IPS-20b (cell line): ENCODE results near the gene THEMIS2.
"Not testable (repeated sequence)": the region's sequence is repeated elsewhere in the genome, so short reads cannot be mapped to it uniquely, and the experiment has no call there.

Experiments used
- H3K27ac ChIP-seq: one replicate; pipeline ENCODE4 v1.5.1; 2013; ENCODE audit warnings: low read length
- H3K27me3 ChIP-seq: 2 replicates; pipeline ENCODE4 v1.6.1; 2013; ENCODE audit warnings: mild to moderate bottlenecking, low read length, inconsistent platforms; ENCODE audit not compliant: insufficient read depth
- H3K36me3 ChIP-seq: 2 replicates; pipeline ENCODE4 v1.6.1; 2013; ENCODE audit warnings: low read depth, mild to moderate bottlenecking, inconsistent platforms, low read length, moderate library complexity; ENCODE audit not compliant: insufficient read depth
- H3K4me1 ChIP-seq: 2 replicates; pipeline ENCODE4 v1.6.1; 2013; ENCODE audit warnings: mild to moderate bottlenecking, control low read depth, inconsistent platforms, low read length, moderate library complexity; ENCODE audit not compliant: insufficient read depth
- H3K4me3 ChIP-seq: 2 replicates; pipeline ENCODE4 v1.5.1; 2013; ENCODE audit warnings: mild to moderate bottlenecking, low read length, inconsistent platforms
- H3K9ac ChIP-seq: 2 replicates; pipeline ENCODE4 v1.6.1; 2013; ENCODE audit warnings: low read depth, mild to moderate bottlenecking, inconsistent platforms, low read length, moderate library complexity
- H3K9me3 ChIP-seq: 2 replicates; pipeline ENCODE4 v1.6.1; 2013; ENCODE audit warnings: mild to moderate bottlenecking, low read depth, low read length, inconsistent platforms; ENCODE audit not compliant: insufficient read depth

THEMIS2 gene

GRCh38 chr1:27872059-27872801 lies at the start of gene THEMIS2:
THEMIS2 (plus strand) TSS chr1:27872544; CDS start chr1:27872572, 28 bp downstream.
- H3K9ac ChIP-seq: peak within 1 kb of the TSS; percentile 60
- no peaks in the 10 kb centered on the region for H3K4me1 ChIP-seq
- no peaks in the 10 kb centered on the region for H3K36me3 ChIP-seq
- peaks cover 12% of the 10 kb centered on the region for H3K27me3 ChIP-seq
- H3K9me3 ChIP-seq: no peaks in the 10 kb centered on the region
- H3K4me3 ChIP-seq: peak within 1 kb of the TSS; percentile 89
- H3K27ac ChIP-seq: no peak within 1 kb of the TSS

- Histone ChIP-seq H3K9me3 (no peaks in the 10 kb centered on the region), H3K36me3 (peaks cover 5% of the 10 kb centered on the region; the same call in 1 of the 2 replicates), H3K9ac (no peak overlapping the region), H3K27me3 (no peaks in the 10 kb centered on the region), H3K4me1 (no peaks in the 10 kb centered on the region), H3K27ac (no peak overlapping the region), H3K4me3 (no peak overlapping the region)
Measured at GRCh38 chr1:27823784-27824183, 48.6 kb upstream of the THEMIS2 start.

- H3K9ac ChIP-seq: no peak overlapping the region
- no peak overlapping the region for H3K27ac ChIP-seq
- H3K9me3 ChIP-seq: no peaks in the 10 kb centered on the region
- H3K4me1 ChIP-seq: no peaks in the 10 kb centered on the region
- H3K27me3 ChIP-seq: no peaks in the 10 kb centered on the region
- peaks cover 4% of the 10 kb centered on the region; the same call in 1 of the 2 replicates for H3K36me3 ChIP-seq
- no peak overlapping the region for H3K4me3 ChIP-seq
Measured at GRCh38 chr1:27824411-27824810, 47.9 kb upstream of the THEMIS2 start.

- H3K4me3 ChIP-seq, H3K4me1 ChIP-seq, H3K27me3 ChIP-seq, H3K9me3 ChIP-seq, H3K9ac ChIP-seq, H3K27ac ChIP-seq: not testable (repeated sequence)
- H3K36me3 ChIP-seq: peaks cover 22% of the 10 kb centered on the region
Measured at GRCh38 chr1:27829339-27829960, 42.9 kb upstream of the THEMIS2 start.

- H3K9ac ChIP-seq: peak within 1 kb of the TSS; percentile 100
- peak within 1 kb of the TSS; percentile 98 for H3K27ac ChIP-seq
- H3K27me3 ChIP-seq: no peaks in the 10 kb centered on the region
- peaks cover 36% of the 10 kb centered on the region for H3K36me3 ChIP-seq
- H3K4me3 ChIP-seq: peak within 1 kb of the TSS; percentile 98
- H3K9me3 ChIP-seq: no peaks in the 10 kb centered on the region
- peaks cover 5% of the 10 kb centered on the region; the same call in 1 of the 2 replicates for H3K4me1 ChIP-seq
Measured at GRCh38 chr1:27830621-27831440, 41.5 kb upstream of the THEMIS2 start, which contains the start of gene PPP1R8. PPP1R8 (plus strand) TSS chr1:27830782; CDS start chr1:27830836, 54 bp downstream.

- H3K27me3 ChIP-seq: no peaks in the 10 kb centered on the region
- H3K9me3 ChIP-seq: no peaks in the 10 kb centered on the region
- peak overlapping the region; percentile 100 for H3K9ac ChIP-seq
- peaks cover 5% of the 10 kb centered on the region; the same call in 1 of the 2 replicates for H3K4me1 ChIP-seq
- H3K27ac ChIP-seq: peak overlapping the region; percentile 98
- H3K4me3 ChIP-seq: peak overlapping the region; percentile 98
- peaks cover 42% of the 10 kb centered on the region for H3K36me3 ChIP-seq
Measured at GRCh38 chr1:27831568-27832410, 40.6 kb upstream of the THEMIS2 start.

GRCh38 chr1:27832762-27833161 lies 39.6 kb upstream of the THEMIS2 start:
- H3K4me3 ChIP-seq: no peak overlapping the region
- peaks cover 5% of the 10 kb centered on the region; the same call in 1 of the 2 replicates for H3K4me1 ChIP-seq
- H3K9me3 ChIP-seq: no peaks in the 10 kb centered on the region
- no peak overlapping the region for H3K9ac ChIP-seq
- H3K27ac ChIP-seq: no peak overlapping the region
- H3K27me3 ChIP-seq: no peaks in the 10 kb centered on the region
- peaks cover 45% of the 10 kb centered on the region for H3K36me3 ChIP-seq

- Histone ChIP-seq H3K27me3 (no peaks in the 10 kb centered on the region), H3K4me1 (peaks cover 5% of the 10 kb centered on the region; the same call in 1 of the 2 replicates), H3K36me3 (peaks cover 49% of the 10 kb centered on the region), H3K9ac (no peak overlapping the region), H3K27ac (no peak overlapping the region), H3K4me3 (no peak overlapping the region), H3K9me3 (no peaks in the 10 kb centered on the region)
Measured at GRCh38 chr1:27833470-27833869, 38.9 kb upstream of the THEMIS2 start.

GRCh38 chr1:27835046-27835445 lies 37.3 kb upstream of the THEMIS2 start:
- Histone ChIP-seq H3K9me3 (no peaks in the 10 kb centered on the region), H3K4me3 (no peak overlapping the region), H3K27me3 (no peaks in the 10 kb centered on the region), H3K9ac (no peak overlapping the region), H3K36me3 (peaks cover 65% of the 10 kb centered on the region), H3K27ac (no peak overlapping the region), H3K4me1 (peaks cover 5% of the 10 kb centered on the region; the same call in 1 of the 2 replicates)

GRCh38 chr1:27835501-27835900 lies 36.8 kb upstream of the THEMIS2 start:
- peaks cover 69% of the 10 kb centered on the region for H3K36me3 ChIP-seq
- H3K27ac ChIP-seq: no peak overlapping the region
- no peak overlapping the region for H3K4me3 ChIP-seq
- H3K9me3 ChIP-seq: no peaks in the 10 kb centered on the region
- H3K9ac ChIP-seq: no peak overlapping the region
- H3K27me3 ChIP-seq: no peaks in the 10 kb centered on the region
- peaks cover 5% of the 10 kb centered on the region; the same call in 1 of the 2 replicates for H3K4me1 ChIP-seq

- Histone ChIP-seq H3K27ac (no peak overlapping the region), H3K9ac (no peak overlapping the region), H3K9me3 (peaks cover 5% of the 10 kb centered on the region), H3K36me3 (peaks cover 66% of the 10 kb centered on the region), H3K4me3 (no peak overlapping the region), H3K27me3 (no peaks in the 10 kb centered on the region), H3K4me1 (no peaks in the 10 kb centered on the region)
Measured at GRCh38 chr1:27849951-27850350, 22.4 kb upstream of the THEMIS2 start.
